Ureter (tissue), 1 donor: ENCODE data around the gene SHOC1. TPM values are rescaled to one million over a fixed set of nuclear protein-coding genes. Genes with fewer than 3 reads are reported as not detected.
"Not testable (repeated sequence)": the region's sequence is repeated elsewhere in the genome, so short reads cannot be mapped to it uniquely, and the experiment has no call there.

Source experiments
- DNase-seq: peaks from one replicate; pipeline ENCODE4 v3.0.0-alpha.2; 2020; ENCODE audit warnings: low spot score
- total RNA-seq: library from RNA; stranded (reverse); gene quantifications from one replicate; pipeline ENCODE4 v1.2.4, GENCODE V29; 2023
- donor health status: DM: yes; HTN: yes; CAD: no.

The SHOC1 gene
- total RNA-seq, 1 donor from 2014 or later, result 0.16 TPM

- DNase-seq, result no peak
These were observed 10.5 kb upstream of the SHOC1 start for GRCh38 chr9:111805262-111805661.

- DNase-seq, result no peak
These were observed 9.9 kb upstream of the SHOC1 start for GRCh38 chr9:111804636-111805035.

GRCh38 chr9:111803924-111804323 is 9.2 kb upstream of the SHOC1 start:
- no peak for DNase-seq

GRCh38 chr9:111799915-111800526 is 5.3 kb upstream of the SHOC1 start:
- DNase-seq, result no peak

- no peak for DNase-seq
These were observed 4.8 kb upstream of the SHOC1 start for GRCh38 chr9:111799506-111799905.

GRCh38 chr9:111798786-111799185 is 4.0 kb upstream of the SHOC1 start:
- DNase-seq, result no peak

GRCh38 chr9:111795557-111795839 is 761 bp upstream of the SHOC1 start:
- DNase-seq, result no peak

- DNase-seq, result not testable (repeated sequence)
These were observed 2.9 kb downstream of the SHOC1 start for GRCh38 chr9:111791821-111792220.

GRCh38 chr9:111789881-111790280 is 4.9 kb downstream of the SHOC1 start:
- DNase-seq, result no peak

GRCh38 chr9:111783857-111784256 is 10.9 kb downstream of the SHOC1 start:
- no peak for DNase-seq

GRCh38 chr9:111783424-111783823 is 11.3 kb downstream of the SHOC1 start:
- DNase-seq, result no peak

- DNase-seq, result no peak
These were observed 28.7 kb downstream of the SHOC1 start for GRCh38 chr9:111766066-111766465.

GRCh38 chr9:111762556-111762955 is 32.2 kb downstream of the SHOC1 start:
- no peak for DNase-seq

- DNase-seq, result peak; percentile 55
These were observed 34.7 kb downstream of the SHOC1 start for GRCh38 chr9:111759762-111760639.

- no peak for DNase-seq
These were observed 39.9 kb downstream of the SHOC1 start for GRCh38 chr9:111754800-111755199.

- no peak for DNase-seq
These were observed 42.3 kb downstream of the SHOC1 start for GRCh38 chr9:111752455-111752854.

Other genes starting within 250 kb of the SHOC1 start
- 399 TPM for gene PTGR1, start 195.3 kb downstream of the SHOC1 start, total RNA-seq
- 9.8 TPM for gene DNAJC25, start 163.6 kb downstream of the SHOC1 start, total RNA-seq
- 50.7 TPM for gene GNG10, start 133.3 kb downstream of the SHOC1 start, total RNA-seq
- gene UGCG, start 101.9 kb upstream of the SHOC1 start, total RNA-seq, result 52.1 TPM